GM21529 (cell line): Measurements from ENCODE around the gene RFLNA.

ENCODE experiments used
- ATAC-seq: cut with Tn5 transposase; IDR thresholded peaks from one replicate; pipeline ENCODE4 v1.9.1; 2021; ENCODE audit not compliant: unreplicated experiment

Gene RFLNA

GRCh38 chr12:124303579-124304313, 8.9 kb downstream of the RFLNA start:
- no peak for ATAC-seq

GRCh38 chr12:124304314-124304790, 9.5 kb downstream of the RFLNA start:
- no peak for ATAC-seq

- no peak for ATAC-seq
Measured at GRCh38 chr12:124305136-124305535, 10.2 kb downstream of the RFLNA start.

GRCh38 chr12:124305776-124306685, 11.1 kb downstream of the RFLNA start:
- no peak for ATAC-seq

GRCh38 chr12:124306686-124307555, 12.0 kb downstream of the RFLNA start:
- ATAC-seq = no peak

GRCh38 chr12:124307556-124307825, 12.6 kb downstream of the RFLNA start:
- no peak for ATAC-seq

GRCh38 chr12:124308741-124309140, 13.8 kb downstream of the RFLNA start:
- no peak for ATAC-seq

- no peak for ATAC-seq
Measured at GRCh38 chr12:124309231-124309630, 14.3 kb downstream of the RFLNA start.

GRCh38 chr12:124309744-124310143, 14.9 kb downstream of the RFLNA start:
- ATAC-seq = no peak

- ATAC-seq = no peak
Measured at GRCh38 chr12:124310178-124310577, 15.3 kb downstream of the RFLNA start.

GRCh38 chr12:124310785-124311184, 15.9 kb downstream of the RFLNA start:
- no peak for ATAC-seq

GRCh38 chr12:124311292-124312109, 16.6 kb downstream of the RFLNA start:
- no peak for ATAC-seq

GRCh38 chr12:124312601-124313000, 17.7 kb downstream of the RFLNA start:
- no peak for ATAC-seq

- no peak for ATAC-seq
Measured at GRCh38 chr12:124314207-124314606, 19.3 kb downstream of the RFLNA start.

- ATAC-seq = no peak
Measured at GRCh38 chr12:124314766-124315165, 19.9 kb downstream of the RFLNA start.

GRCh38 chr12:124315372-124316044, 20.6 kb downstream of the RFLNA start:
- no peak for ATAC-seq

GRCh38 chr12:124316257-124316900, 21.5 kb downstream of the RFLNA start:
- ATAC-seq = no peak

- ATAC-seq = no peak
Measured at GRCh38 chr12:124317400-124317799, 22.5 kb downstream of the RFLNA start.

- ATAC-seq = no peak
Measured at GRCh38 chr12:124318278-124319020, 23.6 kb downstream of the RFLNA start.
